SKM-1 treated with dmso at 0.1 percent for 144 hours (cell line): ENCODE results near the gene C18orf63.

Experiments used
- DNase-seq: peaks from one replicate; lab custom pipeline; 2025; ENCODE audit not compliant: unreplicated experiment; lab: John Stamatoyannopoulos, UW

The C18orf63 gene

GRCh38 chr18:74373428-74373827 is 57.8 kb downstream of the C18orf63 start:
- DNase-seq, result no peak

GRCh38 chr18:74375999-74376398 is 60.4 kb downstream of the C18orf63 start:
- no peak for DNase-seq

GRCh38 chr18:74376523-74376922 is 60.9 kb downstream of the C18orf63 start:
- no peak for DNase-seq

GRCh38 chr18:74377776-74378175 is 62.1 kb downstream of the C18orf63 start:
- peak; percentile 35 for DNase-seq

GRCh38 chr18:74378179-74378682 is 62.6 kb downstream of the C18orf63 start:
- DNase-seq, result peak; percentile 37

- DNase-seq, result no peak
Observed at GRCh38 chr18:74380916-74381315, 65.3 kb downstream of the C18orf63 start.

- DNase-seq, result no peak
Observed at GRCh38 chr18:74381621-74382295, 66.1 kb downstream of the C18orf63 start.

- DNase-seq, result no peak
Observed at GRCh38 chr18:74382481-74383017, 66.9 kb downstream of the C18orf63 start.

- no peak for DNase-seq
Observed at GRCh38 chr18:74387383-74387782, 71.7 kb downstream of the C18orf63 start.

GRCh38 chr18:74388227-74388626 is 72.6 kb downstream of the C18orf63 start:
- DNase-seq, result no peak

GRCh38 chr18:74389171-74389927 is 73.7 kb downstream of the C18orf63 start:
- DNase-seq, result no peak

- no peak for DNase-seq
Observed at GRCh38 chr18:74389991-74390390, 74.4 kb downstream of the C18orf63 start.

GRCh38 chr18:74390900-74391299 is 75.3 kb downstream of the C18orf63 start:
- peak; percentile 19 for DNase-seq

GRCh38 chr18:74392323-74392722 is 76.7 kb downstream of the C18orf63 start:
- no peak for DNase-seq

- DNase-seq, result no peak
Observed at GRCh38 chr18:74395006-74395405, 79.4 kb downstream of the C18orf63 start.

- DNase-seq, result no peak
Observed at GRCh38 chr18:74395648-74396154, 80.1 kb downstream of the C18orf63 start.

GRCh38 chr18:74396171-74397169 is 80.8 kb downstream of the C18orf63 start:
- DNase-seq, result no peak

GRCh38 chr18:74397572-74397971 is 81.9 kb downstream of the C18orf63 start:
- DNase-seq, result no peak

GRCh38 chr18:74399091-74399887 is 83.7 kb downstream of the C18orf63 start:
- DNase-seq, result no peak

- no peak for DNase-seq
Observed at GRCh38 chr18:74400813-74401212, 85.2 kb downstream of the C18orf63 start.
